Stomach (tissue), 4 donors: ENCODE measurements around the gene GRHL1.
"Not testable (repeated sequence)": the region's sequence is repeated elsewhere in the genome, so short reads cannot be mapped to it uniquely, and the experiment has no call there.

Source experiments
- POLR2AphosphoS5 ChIP-seq, 3 donors: sonication (generic); formaldehyde crosslinking; IDR thresholded peaks; one replicate each; pipeline ENCODE4 v1.6.1; 2016; ENCODE audit warnings: antibody characterized with exemption in 3 of 3
- TF ChIP-seq, protein P1 (sequence below), 7 experiments: fragments of 450-650 bp in 4 of 7; fragments of 200-600 bp in 3 of 7; sonication (generic) in 3 of 7; IDR thresholded peaks; one replicate each; pipeline ENCODE4 v1.5.1; 2016 to 2019; ENCODE audit warnings: antibody characterized with exemption in 7 of 7, control low read depth in 2 of 7, mild to moderate bottlenecking in 1 of 7

DNA sequence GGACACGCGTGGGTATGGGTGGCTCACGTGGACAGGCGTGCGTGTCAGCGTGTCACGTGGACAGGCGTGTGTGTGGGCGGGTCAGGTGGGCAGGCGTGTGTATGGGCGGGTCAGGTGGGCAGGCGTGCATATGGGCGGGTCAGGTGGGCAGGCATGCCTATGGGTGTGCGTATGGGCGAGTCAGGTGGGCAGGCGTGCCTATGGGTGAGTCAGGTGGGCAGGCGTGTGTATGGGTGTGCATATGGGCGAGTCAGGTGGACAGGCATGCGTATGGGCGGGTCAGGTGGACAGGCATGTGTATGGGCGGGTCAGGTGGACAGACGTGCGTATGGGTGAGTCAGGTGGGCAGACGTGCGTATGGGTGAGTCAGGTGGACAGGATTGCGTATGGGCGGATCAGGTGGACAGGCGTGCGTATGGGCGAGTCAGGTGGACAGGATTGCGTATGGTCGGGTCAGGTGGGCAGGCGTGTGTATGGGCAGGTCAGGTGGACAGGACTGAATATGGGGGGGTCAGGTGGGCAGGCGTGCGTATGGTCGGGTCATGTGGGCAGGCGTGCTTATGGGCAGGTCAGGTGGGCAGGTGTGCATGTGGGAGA lies 61.0 kb downstream of the GRHL1 start:
- TF ChIP-seq, protein P1, sequence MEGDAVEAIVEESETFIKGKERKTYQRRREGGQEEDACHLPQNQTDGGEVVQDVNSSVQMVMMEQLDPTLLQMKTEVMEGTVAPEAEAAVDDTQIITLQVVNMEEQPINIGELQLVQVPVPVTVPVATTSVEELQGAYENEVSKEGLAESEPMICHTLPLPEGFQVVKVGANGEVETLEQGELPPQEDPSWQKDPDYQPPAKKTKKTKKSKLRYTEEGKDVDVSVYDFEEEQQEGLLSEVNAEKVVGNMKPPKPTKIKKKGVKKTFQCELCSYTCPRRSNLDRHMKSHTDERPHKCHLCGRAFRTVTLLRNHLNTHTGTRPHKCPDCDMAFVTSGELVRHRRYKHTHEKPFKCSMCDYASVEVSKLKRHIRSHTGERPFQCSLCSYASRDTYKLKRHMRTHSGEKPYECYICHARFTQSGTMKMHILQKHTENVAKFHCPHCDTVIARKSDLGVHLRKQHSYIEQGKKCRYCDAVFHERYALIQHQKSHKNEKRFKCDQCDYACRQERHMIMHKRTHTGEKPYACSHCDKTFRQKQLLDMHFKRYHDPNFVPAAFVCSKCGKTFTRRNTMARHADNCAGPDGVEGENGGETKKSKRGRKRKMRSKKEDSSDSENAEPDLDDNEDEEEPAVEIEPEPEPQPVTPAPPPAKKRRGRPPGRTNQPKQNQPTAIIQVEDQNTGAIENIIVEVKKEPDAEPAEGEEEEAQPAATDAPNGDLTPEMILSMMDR (IDR thresholded peaks at IDR 0.05): not testable (repeated sequence)
- not testable (repeated sequence) for TF ChIP-seq POLR2AphosphoS5 (IDR thresholded peaks at IDR 0.05)
